Subcutaneous adipose tissue (tissue), 4 donors: Measurements from ENCODE around the gene CYP17A1. TPM values are rescaled to one million over a fixed set of nuclear protein-coding genes. Genes with fewer than 3 reads are reported as not detected.

Experiments used
- CTCF ChIP-seq: fragments of 450-650 bp; IDR thresholded peaks from one replicate; pipeline ENCODE4 v1.5.1; 2016; ENCODE audit warnings: low read depth, mild to moderate bottlenecking, control low read depth, antibody characterized with exemption, moderate library complexity
- total RNA-seq, 4 donors: library from RNA; depleted of rRNA; stranded (reverse); fragments of >200 nt; gene quantifications; one replicate each; pipeline ENCODE4 v1.1.0, GENCODE V29; 2016

Gene CYP17A1
- total RNA-seq, 4 donors from 2014 or later = not detected

- no peak for TF ChIP-seq CTCF
Measured at GRCh38 chr10:102827597-102827975, 9.6 kb downstream of the CYP17A1 start.

GRCh38 chr10:102826148-102826796 is 10.9 kb downstream of the CYP17A1 start:
- no peak for TF ChIP-seq CTCF

- TF ChIP-seq CTCF = no peak
Measured at GRCh38 chr10:102824664-102825063, 12.5 kb downstream of the CYP17A1 start.

GRCh38 chr10:102822222-102822621 is 15.0 kb downstream of the CYP17A1 start:
- no peak for TF ChIP-seq CTCF

GRCh38 chr10:102819054-102819453 is 18.2 kb downstream of the CYP17A1 start:
- no peak for TF ChIP-seq CTCF

GRCh38 chr10:102817175-102817574 is 20.0 kb downstream of the CYP17A1 start:
- no peak for TF ChIP-seq CTCF

- no peak for TF ChIP-seq CTCF
Measured at GRCh38 chr10:102815790-102816549, 21.2 kb downstream of the CYP17A1 start.
